K562 (cell line): ENCODE data around the gene SERINC3. TPM values are rescaled to one million over a fixed set of nuclear protein-coding genes. Genes with fewer than 3 reads are reported as not detected.

Experiments used
- BHLHE40 ChIP-seq: IDR thresholded peaks from 2 replicates; pipeline ENCODE4 v1.6.1; 2011; ENCODE audit warnings: low read length, improper control_type of control experiment
- E2F4 ChIP-seq: sonication (generic); formaldehyde crosslinking; IDR thresholded peaks from 2 replicates; pipeline ENCODE4 v1.8.0; 2022; ENCODE audit warnings: mild to moderate bottlenecking, low read depth, missing genetic modification reagents
- FOXP4 ChIP-seq: sonication (generic); formaldehyde crosslinking; IDR thresholded peaks from 2 replicates; pipeline ENCODE4 v1.8.0; 2022; ENCODE audit warnings: mild to moderate bottlenecking, missing genetic modification reagents, borderline replicate concordance
- GTF2B ChIP-seq: IDR thresholded peaks from 2 replicates; pipeline ENCODE4 v1.6.1; 2011; ENCODE audit not compliant: insufficient read length; ENCODE audit errors: extremely low read depth
- HMG20B ChIP-seq: fragments of 250-450 bp; sonication (Bioruptor Pico); IDR thresholded peaks from 2 replicates; pipeline ENCODE4 v1.5.0; 2021; ENCODE audit warnings: mild to moderate bottlenecking
- HNRNPK ChIP-seq: fragments of 200-400 bp; formaldehyde crosslinking; IDR thresholded peaks from one replicate; pipeline ENCODE4 v1.6.1; 2018; ENCODE audit warnings: mild to moderate bottlenecking, low read depth, low read length; ENCODE audit not compliant: poor library complexity, severe bottlenecking
- KLF16 ChIP-seq: IDR thresholded peaks from 2 replicates; pipeline ENCODE4 v1.6.1; 2016; ENCODE audit warnings: antibody characterized with exemption
- NFYB ChIP-seq: IDR thresholded peaks from 2 replicates; pipeline ENCODE4 v1.6.1; 2011; ENCODE audit warnings: mild to moderate bottlenecking, moderate library complexity; ENCODE audit not compliant: insufficient read length; ENCODE audit errors: extremely low read depth
- NONO ChIP-seq, 2 experiments: fragments of 200-400 bp in 1 of 2; fragments of 450-650 bp in 1 of 2; formaldehyde crosslinking in 1 of 2; IDR thresholded peaks; 2 replicates each; pipeline ENCODE4 v1.6.1; 2017; ENCODE audit warnings: low read depth in 2 of 2, mild to moderate bottlenecking in 2 of 2, moderate library complexity in 2 of 2, low read length in 1 of 2
- OTX1 ChIP-seq: fragments of 450-650 bp; formaldehyde crosslinking; IDR thresholded peaks from 2 replicates; pipeline ENCODE4 v1.4.0; 2022; ENCODE audit warnings: mild to moderate bottlenecking
- PHB2 ChIP-seq: fragments of 450-650 bp; IDR thresholded peaks from 2 replicates; pipeline ENCODE4 v1.6.1; 2017; ENCODE audit warnings: low read depth
- RBBP5 ChIP-seq: fragments of 200-600 bp; sonication (generic); IDR thresholded peaks from 2 replicates; pipeline ENCODE4 v1.6.1; 2012; ENCODE audit warnings: borderline replicate concordance, mild to moderate bottlenecking, low read length, control low read depth, inconsistent platforms; ENCODE audit not compliant: insufficient read depth, poor library complexity, severe bottlenecking
- SREBF1 ChIP-seq: fragments of 150-350 bp; IDR thresholded peaks from 2 replicates; pipeline ENCODE4 v1.6.1; 2014; ENCODE audit warnings: antibody characterized with exemption, low read depth, low read length, borderline replicate concordance
- TFAM ChIP-seq: fragments of 250-450 bp; sonication (Bioruptor Pico); conservative IDR thresholded peaks from 2 replicates; pipeline ENCODE4 v1.5.0; 2021; ENCODE audit warnings: mild to moderate bottlenecking, moderate library complexity
- ZFP36 ChIP-seq: fragments of 150-350 bp; IDR thresholded peaks from 2 replicates; pipeline ENCODE4 v1.6.1; 2018; ENCODE audit warnings: low read length, low read depth; ENCODE audit not compliant: partially characterized antibody
- ZNF408 ChIP-seq: fragments of 250-450 bp; sonication (Bioruptor Pico); IDR thresholded peaks from 2 replicates; pipeline ENCODE4 v1.4.0; 2020; ENCODE audit warnings: low read depth, mild to moderate bottlenecking, moderate library complexity
- ZNF57 ChIP-seq: fragments of 450-650 bp; formaldehyde crosslinking; IDR thresholded peaks from 2 replicates; pipeline ENCODE4 v1.4.0; 2020; ENCODE audit warnings: mild to moderate bottlenecking, moderate library complexity
- polyA plus RNA-seq, 8 experiments: library from polyadenylated mRNA; depleted of rRNA in 4 of 8; stranded (reverse) in 5 of 8; unstranded in 3 of 8; fragments of >200 nt; fragmentation: Nextera tagmentation in 2 of 8; fragmentation: Illumina TruSeq in 1 of 8; extraction: Ambion mirVana in 2 of 8; extraction: Trizol in 1 of 8; gene quantifications; 2 replicates each; pipeline versions ENCODE4 v1.2.1 to v1.2.3, GENCODE V29; 2011 to 2014; ENCODE audit warnings: inconsistent platforms in 1 of 8, missing spikeins in 1 of 8
- total RNA-seq, 7 experiments: library from RNA; depleted of rRNA in 6 of 7; stranded (reverse); fragments of >200 nt in 6 of 7; fragmentation: Illumina TruSeq in 2 of 7; extraction: Trizol in 2 of 7; gene quantifications; 2 replicates each; pipeline versions ENCODE4 v1.2.1 to v1.2.3, GENCODE V29; 2011 to 2021; ENCODE audit warnings: low replicate concordance in 1 of 7

SERINC3 gene
- total and polyA plus RNA-seq, 9 of the 15 experiments (the other 6 are each of a cell fraction or from before 2014, with no cell fraction given): 24.7 to 107 (median 48.8) TPM

- TF ChIP-seq ZNF408 (CRISPR knock-in tag): no peak
- peak; percentile 45; the same call in 1 of the 2 replicates for TF ChIP-seq KLF16
- TF ChIP-seq NONO (IDR thresholded peaks at IDR 0.05; ENCODE audit: low read depth in 2 of 2, low read length in 1 of 2): peak in 1 of 2 experiments; percentile 90; a peak in 2 of 4 replicates
- no peak for TF ChIP-seq HNRNPK
- TF ChIP-seq E2F4 (CRISPR knock-in tag): 0 out of 2 replicates have a peak, but pooled peaks have one; percentile 24
- TF ChIP-seq HMG20B (CRISPR knock-in tag): no peak; the same call in 1 of the 2 replicates
- TF ChIP-seq ZNF57: no peak
- no peak for TF ChIP-seq GTF2B
- TF ChIP-seq FOXP4 (CRISPR knock-in tag): peak; percentile 76; the same call in 1 of the 2 replicates
- no peak for TF ChIP-seq OTX1 (CRISPR knock-in tag)
- no peak for TF ChIP-seq SREBF1
- no peak for TF ChIP-seq ZFP36
- TF ChIP-seq NFYB: no peak
- peak; percentile 49 for TF ChIP-seq BHLHE40
- TF ChIP-seq PHB2: 0 out of 2 replicates have a peak, but pooled peaks have one; percentile 11
- no peak for TF ChIP-seq TFAM (CRISPR knock-in tag)
- peak; percentile 58 for TF ChIP-seq RBBP5
Observed at GRCh38 chr20:44475694-44476560, 45.9 kb downstream of the SERINC3 start, which contains the start of gene TTPAL (continued).
